ENCODE measurements around the gene NTM.

DNA sequence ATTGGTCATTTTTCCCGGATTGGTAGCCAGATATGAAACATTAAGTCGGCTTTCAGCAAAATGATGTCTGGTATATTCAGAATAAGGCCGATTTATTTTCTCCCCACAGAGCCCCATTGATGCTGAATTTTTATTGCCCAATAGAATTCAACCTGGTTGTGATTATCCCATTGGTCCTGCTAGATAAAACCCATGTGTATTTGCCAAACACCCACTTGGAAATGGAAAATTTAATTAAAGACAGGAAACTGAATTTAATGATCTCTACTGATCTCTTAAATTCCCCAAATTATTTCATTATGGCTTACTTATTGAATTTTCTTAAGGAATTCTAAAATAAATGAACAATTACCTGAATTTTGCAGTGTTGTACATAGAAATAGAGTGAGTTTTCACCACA is 609.8 kb downstream of the NTM start:
- TF ChIP-seq POLR2A (IDR thresholded peaks at IDR 0.05) (no peak), POLR2AphosphoS5 (IDR thresholded peaks at IDR 0.05) (no peak)
- TF ChIP-seq, protein P1, sequence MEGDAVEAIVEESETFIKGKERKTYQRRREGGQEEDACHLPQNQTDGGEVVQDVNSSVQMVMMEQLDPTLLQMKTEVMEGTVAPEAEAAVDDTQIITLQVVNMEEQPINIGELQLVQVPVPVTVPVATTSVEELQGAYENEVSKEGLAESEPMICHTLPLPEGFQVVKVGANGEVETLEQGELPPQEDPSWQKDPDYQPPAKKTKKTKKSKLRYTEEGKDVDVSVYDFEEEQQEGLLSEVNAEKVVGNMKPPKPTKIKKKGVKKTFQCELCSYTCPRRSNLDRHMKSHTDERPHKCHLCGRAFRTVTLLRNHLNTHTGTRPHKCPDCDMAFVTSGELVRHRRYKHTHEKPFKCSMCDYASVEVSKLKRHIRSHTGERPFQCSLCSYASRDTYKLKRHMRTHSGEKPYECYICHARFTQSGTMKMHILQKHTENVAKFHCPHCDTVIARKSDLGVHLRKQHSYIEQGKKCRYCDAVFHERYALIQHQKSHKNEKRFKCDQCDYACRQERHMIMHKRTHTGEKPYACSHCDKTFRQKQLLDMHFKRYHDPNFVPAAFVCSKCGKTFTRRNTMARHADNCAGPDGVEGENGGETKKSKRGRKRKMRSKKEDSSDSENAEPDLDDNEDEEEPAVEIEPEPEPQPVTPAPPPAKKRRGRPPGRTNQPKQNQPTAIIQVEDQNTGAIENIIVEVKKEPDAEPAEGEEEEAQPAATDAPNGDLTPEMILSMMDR (IDR thresholded peaks at IDR 0.05 in 8 of 11, conservative IDR thresholded peaks at IDR 0.05 in 3 of 11), result no peak

All from spleen (tissue), 7 donors.